ENCODE results near the gene RALGAPA2.

GRCh38 chr20:20641783-20642182 is 70.7 kb downstream of the RALGAPA2 start:
- TF ChIP-seq, protein P1, sequence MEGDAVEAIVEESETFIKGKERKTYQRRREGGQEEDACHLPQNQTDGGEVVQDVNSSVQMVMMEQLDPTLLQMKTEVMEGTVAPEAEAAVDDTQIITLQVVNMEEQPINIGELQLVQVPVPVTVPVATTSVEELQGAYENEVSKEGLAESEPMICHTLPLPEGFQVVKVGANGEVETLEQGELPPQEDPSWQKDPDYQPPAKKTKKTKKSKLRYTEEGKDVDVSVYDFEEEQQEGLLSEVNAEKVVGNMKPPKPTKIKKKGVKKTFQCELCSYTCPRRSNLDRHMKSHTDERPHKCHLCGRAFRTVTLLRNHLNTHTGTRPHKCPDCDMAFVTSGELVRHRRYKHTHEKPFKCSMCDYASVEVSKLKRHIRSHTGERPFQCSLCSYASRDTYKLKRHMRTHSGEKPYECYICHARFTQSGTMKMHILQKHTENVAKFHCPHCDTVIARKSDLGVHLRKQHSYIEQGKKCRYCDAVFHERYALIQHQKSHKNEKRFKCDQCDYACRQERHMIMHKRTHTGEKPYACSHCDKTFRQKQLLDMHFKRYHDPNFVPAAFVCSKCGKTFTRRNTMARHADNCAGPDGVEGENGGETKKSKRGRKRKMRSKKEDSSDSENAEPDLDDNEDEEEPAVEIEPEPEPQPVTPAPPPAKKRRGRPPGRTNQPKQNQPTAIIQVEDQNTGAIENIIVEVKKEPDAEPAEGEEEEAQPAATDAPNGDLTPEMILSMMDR (IDR thresholded peaks at IDR 0.05; ENCODE audit: insufficient read depth, low read length), result no peak
- TF ChIP-seq, protein P2, sequence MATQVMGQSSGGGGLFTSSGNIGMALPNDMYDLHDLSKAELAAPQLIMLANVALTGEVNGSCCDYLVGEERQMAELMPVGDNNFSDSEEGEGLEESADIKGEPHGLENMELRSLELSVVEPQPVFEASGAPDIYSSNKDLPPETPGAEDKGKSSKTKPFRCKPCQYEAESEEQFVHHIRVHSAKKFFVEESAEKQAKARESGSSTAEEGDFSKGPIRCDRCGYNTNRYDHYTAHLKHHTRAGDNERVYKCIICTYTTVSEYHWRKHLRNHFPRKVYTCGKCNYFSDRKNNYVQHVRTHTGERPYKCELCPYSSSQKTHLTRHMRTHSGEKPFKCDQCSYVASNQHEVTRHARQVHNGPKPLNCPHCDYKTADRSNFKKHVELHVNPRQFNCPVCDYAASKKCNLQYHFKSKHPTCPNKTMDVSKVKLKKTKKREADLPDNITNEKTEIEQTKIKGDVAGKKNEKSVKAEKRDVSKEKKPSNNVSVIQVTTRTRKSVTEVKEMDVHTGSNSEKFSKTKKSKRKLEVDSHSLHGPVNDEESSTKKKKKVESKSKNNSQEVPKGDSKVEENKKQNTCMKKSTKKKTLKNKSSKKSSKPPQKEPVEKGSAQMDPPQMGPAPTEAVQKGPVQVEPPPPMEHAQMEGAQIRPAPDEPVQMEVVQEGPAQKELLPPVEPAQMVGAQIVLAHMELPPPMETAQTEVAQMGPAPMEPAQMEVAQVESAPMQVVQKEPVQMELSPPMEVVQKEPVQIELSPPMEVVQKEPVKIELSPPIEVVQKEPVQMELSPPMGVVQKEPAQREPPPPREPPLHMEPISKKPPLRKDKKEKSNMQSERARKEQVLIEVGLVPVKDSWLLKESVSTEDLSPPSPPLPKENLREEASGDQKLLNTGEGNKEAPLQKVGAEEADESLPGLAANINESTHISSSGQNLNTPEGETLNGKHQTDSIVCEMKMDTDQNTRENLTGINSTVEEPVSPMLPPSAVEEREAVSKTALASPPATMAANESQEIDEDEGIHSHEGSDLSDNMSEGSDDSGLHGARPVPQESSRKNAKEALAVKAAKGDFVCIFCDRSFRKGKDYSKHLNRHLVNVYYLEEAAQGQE (IDR thresholded peaks at IDR 0.05; ENCODE audit: insufficient replicate concordance, low read depth), result no peak
- no peak for TF ChIP-seq POLR2AphosphoS5 (IDR thresholded peaks at IDR 0.05; ENCODE audit: low read depth)

Data from HL-60 (cell line).